NT2/D1 (cell line): ENCODE data around the gene RAB17.

Experiments used
- SUZ12 ChIP-seq: IDR thresholded peaks from 2 replicates; pipeline ENCODE4 v1.6.1; 2011; ENCODE audit not compliant: insufficient read length, insufficient read depth; ENCODE audit errors: extremely low read depth
- YY1 ChIP-seq: IDR thresholded peaks from 2 replicates; pipeline ENCODE4 v1.6.1; 2011; ENCODE audit not compliant: insufficient read length, insufficient read depth

DNA sequence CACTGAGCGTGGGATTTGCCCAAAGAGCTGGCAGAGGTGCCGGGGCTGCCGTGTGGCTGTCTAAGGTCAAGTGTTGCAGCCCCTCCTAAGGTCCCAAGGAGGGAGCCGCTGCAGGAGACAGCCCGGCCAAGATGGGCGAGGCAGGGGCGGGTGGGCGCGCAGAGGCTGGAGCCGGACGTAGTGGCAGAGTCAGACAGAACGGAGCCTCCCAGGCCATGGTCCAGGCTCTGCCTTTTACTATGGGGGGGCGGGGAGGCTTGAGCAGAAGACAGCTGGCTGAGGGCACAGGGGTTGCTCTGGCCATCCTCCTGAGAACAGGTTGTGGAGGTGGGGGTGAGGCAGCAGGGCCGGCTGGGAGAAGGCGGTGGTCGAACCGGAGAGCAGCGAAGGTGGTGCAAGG lies 51.6 kb downstream of the RAB17 start:
- no peak for TF ChIP-seq YY1
- TF ChIP-seq SUZ12: no peak
